B cell (primary cell): ENCODE results near the gene MCF2L. TPM values are rescaled to one million over a fixed set of nuclear protein-coding genes. Genes with fewer than 3 reads are reported as not detected.

Experiments used
- ATAC-seq: fragments of 200-7000 bp; cut with Tn5 transposase; one replicate; pipeline ENCODE4 v1.10.0; 2021; ENCODE audit warnings: low read depth, mild to moderate bottlenecking, moderate number of reproducible peaks, moderate library complexity
- CTCF ChIA-PET: fragments of 350-600 bp; sonication (Branson Sonifier 250); formaldehyde crosslinking; loops from one replicate; lab custom pipeline; 2021; ENCODE audit warnings: antibody characterized with exemption, inconsistent platforms; lab: Charles Lee
- POLR2A ChIA-PET: fragments of 350-600 bp; sonication (Branson Sonifier 250); formaldehyde crosslinking; loops from one replicate; lab custom pipeline; 2021; ENCODE audit warnings: antibody characterized with exemption; lab: Charles Lee
- DNase-seq: peaks from one replicate; pipeline ENCODE4 v3.0.0; 2013
- H2AFZ ChIP-seq: 2 replicates; pipeline ENCODE4 v1.6.1; 2012; ENCODE audit warnings: mild to moderate bottlenecking, low read depth, low read length; ENCODE audit not compliant: insufficient read depth, poor library complexity, severe bottlenecking
- H3K27ac ChIP-seq, 2 donors: 1 replicate in 1 of 2; 2 replicates in 1 of 2; pipeline ENCODE4 v1.5.1; 2012 to 2013; ENCODE audit warnings: low read length in 2 of 2, mild to moderate bottlenecking in 2 of 2, moderate library complexity in 1 of 2
- H3K27me3 ChIP-seq, 4 experiments: fragments of 200-600 bp in 1 of 4; sonication (generic) in 1 of 4; replicated peaks in 1 of 4; 1 replicate in 2 of 4; 2 replicates in 2 of 4; pipeline versions ENCODE4 v1.6.1 to v1.7.0; 2013 to 2016; ENCODE audit warnings: low read length in 3 of 4, mild to moderate bottlenecking in 2 of 4, mixed read lengths in 1 of 4, moderate library complexity in 1 of 4; ENCODE audit not compliant: insufficient read depth in 4 of 4, control insufficient read depth in 3 of 4; ENCODE audit errors: control extremely low read depth in 1 of 4
- H3K36me3 ChIP-seq, 2 experiments: replicated peaks in 1 of 2; 1 replicate in 1 of 2; 2 replicates in 1 of 2; pipeline versions ENCODE4 v1.6.1 to v1.7.1; 2013; ENCODE audit warnings: low read length in 1 of 2; ENCODE audit not compliant: insufficient read depth in 2 of 2, control insufficient read depth in 1 of 2; ENCODE audit errors: control extremely low read depth in 1 of 2, extremely low read depth in 1 of 2
- H3K4me1 ChIP-seq, 2 donors: fragments of 200-600 bp in 1 of 2; sonication (generic) in 1 of 2; 1 replicate in 1 of 2; 2 replicates in 1 of 2; pipeline versions ENCODE4 v1.5.1 to v1.6.1; 2013 to 2017; ENCODE audit warnings: low read length in 2 of 2; ENCODE audit not compliant: control insufficient read depth in 2 of 2, insufficient read depth in 2 of 2
- H3K4me2 ChIP-seq: replicated peaks from 2 replicates; pipeline ENCODE3; 2012; ENCODE audit warnings: mild to moderate bottlenecking, low read depth, low read length; ENCODE audit not compliant: poor library complexity, severe bottlenecking
- H3K4me3 ChIP-seq, 5 experiments: fragments of 200-600 bp in 1 of 5; sonication (generic) in 1 of 5; 1 replicate in 3 of 5; 2 replicates in 2 of 5; pipeline versions ENCODE4 v1.5.1 to v1.7.0; 2011 to 2016; ENCODE audit warnings: low read length in 4 of 5, mild to moderate bottlenecking in 4 of 5, low read depth in 2 of 5, control low read depth in 1 of 5, moderate library complexity in 1 of 5; ENCODE audit not compliant: insufficient read depth in 1 of 5; ENCODE audit errors: control extremely low read depth in 1 of 5, extremely low read depth in 1 of 5
- H3K79me2 ChIP-seq: fragments of 200-600 bp; sonication (generic); one replicate; pipeline ENCODE4 v1.6.0; 2016; ENCODE audit warnings: low read length; ENCODE audit not compliant: control insufficient read depth, insufficient read depth
- H3K9ac ChIP-seq: fragments of 200-600 bp; sonication (generic); 2 replicates; pipeline ENCODE4 v1.6.1; 2017; ENCODE audit warnings: mild to moderate bottlenecking, low read length, moderate library complexity
- H3K9me3 ChIP-seq, 3 donors: one replicate each; pipeline versions ENCODE4 v1.6.1 to v1.7.1; 2013; ENCODE audit warnings: low read length in 2 of 3; ENCODE audit not compliant: control insufficient read depth in 2 of 3, insufficient read depth in 1 of 3; ENCODE audit errors: control extremely low read depth in 1 of 3
- H4K20me1 ChIP-seq: 2 replicates; pipeline ENCODE4 v1.6.0; 2012; ENCODE audit warnings: mild to moderate bottlenecking, low read length; ENCODE audit not compliant: insufficient read depth, control insufficient read depth, poor library complexity, severe bottlenecking
- H3K27ac Mint-ChIP-seq: one replicate; pipeline ENCODE4 v1.8.0; 2021; ENCODE audit warnings: mixed read lengths
- H3K27me3 Mint-ChIP-seq: one replicate; pipeline ENCODE4 v1.8.0; 2021; ENCODE audit warnings: mixed read lengths
- H3K4me1 Mint-ChIP-seq: one replicate; pipeline ENCODE4 v1.8.0; 2021; ENCODE audit warnings: mixed read lengths
- H3K4me3 Mint-ChIP-seq: one replicate; pipeline ENCODE4 v1.8.0; 2021; ENCODE audit warnings: mixed read lengths
- H3K9me3 Mint-ChIP-seq: one replicate; pipeline ENCODE4 v1.8.0; 2022; ENCODE audit warnings: mixed read lengths; ENCODE audit not compliant: insufficient read depth
- CTCF ChIP-seq: fragments of 200-600 bp; IDR thresholded peaks from one replicate; pipeline ENCODE4 v1.8.0; 2022; ENCODE audit warnings: antibody characterized with exemption, mild to moderate bottlenecking
- EZH2 ChIP-seq: IDR thresholded peaks from 2 replicates; pipeline ENCODE4 v1.6.1; 2012; ENCODE audit warnings: borderline replicate concordance, low read depth, mild to moderate bottlenecking, moderate library complexity, low read length; ENCODE audit not compliant: insufficient read depth, poor library complexity, severe bottlenecking
- WGBS: methylation state at CpG from one replicate; pipeline ENCODE4 v1.1.5; 2013; ENCODE audit warnings: missing lambda C conversion rate; ENCODE audit not compliant: insufficient coverage; 5-methylcytosine and 5-hydroxymethylcytosine counted together
- intact Hi-C: fragments of 100-400 bp; cut with micrococcal nuclease; formaldehyde crosslinking; loops from one replicate; pipeline ENCODE4 v1.10.0; 2022
- polyA plus RNA-seq: library from polyadenylated mRNA; depleted of rRNA; stranded (reverse); fragments of >200 nt; gene quantifications from 2 replicates; pipeline ENCODE4 v1.2.3, GENCODE V29; 2012
- total RNA-seq, 2 donors: library from RNA; stranded (reverse); fragments of 120-200 nt in 1 of 2; gene quantifications; 1 replicate in 1 of 2; 2 replicates in 1 of 2; pipeline versions ENCODE4 v1.2.3 to v1.2.4, GENCODE V29; 2013 to 2022

The MCF2L gene
- total and polyA plus RNA-seq, 2 donors (not counting 1 experiment from before 2014, with no cell fraction given), result 3.7 to 8.2 TPM

GRCh38 chr13:112990783-112991182 lies 21.8 kb downstream of the MCF2L start:
- DNase-seq (no peak), ATAC-seq (no peak)
- Mint-ChIP-seq H3K4me3 (no peak overlapping the region), H3K9me3 (no peaks in the 10 kb centered on the region), H3K4me1 (no peaks in the 10 kb centered on the region), H3K27ac (no peak overlapping the region), H3K27me3 (peaks cover 2% of the 10 kb centered on the region)
- POLR2A ChIA-PET, result no interaction called here
- Histone ChIP-seq H3K27me3 (no peaks in the 10 kb centered on the region), H3K4me2 (no peak overlapping the region), H2AFZ (no peak overlapping the region), H3K27ac (no peak overlapping the region), H3K9ac (no peak overlapping the region), H3K36me3 (no peaks in the 10 kb centered on the region), H3K79me2 (no peaks in the 10 kb centered on the region), H4K20me1 (no peaks in the 10 kb centered on the region), H3K4me3 (no peak overlapping the region), H3K9me3 (peaks cover 0 to 30% (median 0%) of the 10 kb centered on the region in 3 donors), H3K4me1 (no peaks in the 10 kb centered on the region)
- CTCF ChIA-PET, result no interaction called here
- TF ChIP-seq CTCF, result no peak
- no peak for TF ChIP-seq EZH2
- intact Hi-C loops, result no loop called here
- 77% methylated on average over 8 of the region's 8 CpGs for WGBS

GRCh38 chr13:112991609-112992008 lies 22.6 kb downstream of the MCF2L start:
- CTCF ChIA-PET, result no interaction called here
- TF ChIP-seq CTCF (no peak), EZH2 (no peak)
- Histone ChIP-seq H3K27ac (no peak overlapping the region), H4K20me1 (no peaks in the 10 kb centered on the region), H3K4me1 (no peaks in the 10 kb centered on the region), H3K36me3 (no peaks in the 10 kb centered on the region), H3K4me3 (no peak overlapping the region), H3K9ac (no peak overlapping the region), H3K27me3 (no peaks in the 10 kb centered on the region), H3K9me3 (peaks cover 0 to 30% (median 0%) of the 10 kb centered on the region in 3 donors), H2AFZ (no peak overlapping the region), H3K4me2 (no peak overlapping the region), H3K79me2 (no peaks in the 10 kb centered on the region)
- POLR2A ChIA-PET, result no interaction called here
- intact Hi-C loops, result no loop called here
- Mint-ChIP-seq H3K27ac (no peak overlapping the region), H3K4me1 (no peaks in the 10 kb centered on the region), H3K4me3 (no peak overlapping the region), H3K27me3 (peaks cover 2% of the 10 kb centered on the region), H3K9me3 (no peaks in the 10 kb centered on the region)
- 59% methylated on average over 4 of the region's 6 CpGs for WGBS
- ATAC-seq (no peak), DNase-seq (no peak)
